DMS153 treated with DMSO at 0.1 percent for 48 hours (cell line): ENCODE results near the gene TMUB1.

Source experiments
- DNase-seq: peaks from one replicate; lab custom pipeline; 2025; ENCODE audit not compliant: unreplicated experiment; lab: John Stamatoyannopoulos, UW

Gene TMUB1

DNA sequence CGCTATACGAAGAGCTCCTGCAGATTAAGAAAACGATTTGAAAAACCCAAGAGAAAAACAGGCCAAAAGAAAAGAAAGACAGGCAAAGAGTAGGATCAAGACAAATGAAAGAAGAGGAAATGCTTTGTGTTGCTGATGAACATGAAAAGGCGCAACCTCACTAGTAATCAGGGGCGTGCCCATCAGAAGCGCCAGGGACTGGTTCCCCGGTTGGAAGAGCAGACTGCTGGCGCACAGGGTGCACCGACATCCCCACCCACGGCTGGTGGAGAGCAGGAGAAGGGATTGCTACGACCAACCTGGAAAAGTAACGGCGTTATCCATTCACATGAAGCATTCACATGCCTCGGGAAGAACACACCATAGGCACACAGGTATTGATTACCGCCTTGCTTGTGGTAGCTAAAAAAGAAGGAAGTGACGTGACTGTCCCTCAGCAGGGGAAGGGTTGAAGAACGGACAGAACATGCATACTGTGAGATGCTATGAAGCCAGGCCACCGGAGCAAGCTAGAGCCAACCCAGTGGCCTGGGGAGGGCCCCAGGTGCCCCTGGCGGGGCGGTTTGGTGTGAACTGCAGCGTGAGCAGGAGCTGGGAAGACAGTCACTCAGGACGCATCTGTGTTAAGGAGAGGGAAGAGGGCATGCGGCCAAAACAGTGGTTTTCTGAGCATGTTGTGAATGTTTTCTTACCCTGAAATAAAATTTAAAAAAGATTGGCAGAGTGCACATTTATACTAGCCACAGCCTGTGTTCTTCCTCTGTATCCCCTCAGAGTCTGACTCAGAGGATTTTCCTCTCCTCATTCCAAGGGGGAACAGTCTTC, 21.3 kb upstream of the TMUB1 start:
- DNase-seq: no peak

DNA sequence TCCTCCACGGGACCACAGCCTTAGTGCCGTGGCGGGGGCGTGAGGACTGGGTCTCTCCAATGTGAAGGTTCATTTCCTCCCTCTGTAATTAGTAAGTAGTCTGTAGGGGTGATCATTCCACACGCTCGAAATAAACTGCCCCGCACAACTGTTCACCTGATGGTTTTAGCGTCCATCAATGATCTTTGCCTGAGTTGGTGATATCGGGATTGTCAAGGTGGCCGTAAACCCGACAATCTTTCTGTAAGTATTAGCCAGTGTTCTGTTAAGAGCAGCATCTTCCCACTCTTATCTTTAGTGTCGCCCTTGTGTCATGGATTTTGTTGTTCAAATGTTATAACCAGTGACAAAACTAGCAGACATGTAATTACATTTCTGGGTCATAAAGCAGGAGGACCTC, 20.7 kb upstream of the TMUB1 start:
- no peak for DNase-seq

DNA sequence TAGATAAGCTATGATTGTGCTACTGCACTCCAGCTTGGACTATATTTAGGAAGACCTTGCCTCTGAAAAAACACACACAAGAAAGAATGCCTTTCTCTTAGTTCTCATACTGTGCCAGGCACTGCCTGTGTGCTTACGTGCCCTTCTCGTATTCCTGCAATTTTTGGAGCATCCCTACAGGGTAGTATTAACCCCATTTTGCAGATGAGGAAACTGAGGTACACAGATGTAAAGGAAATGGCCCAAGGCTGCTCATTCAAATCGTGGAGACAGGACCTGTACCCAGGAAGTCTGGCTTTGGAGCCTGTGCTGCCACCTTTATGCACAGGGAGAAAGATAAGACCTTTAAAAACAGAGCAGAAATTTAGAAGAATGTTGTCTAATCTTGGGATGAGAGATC, 19.7 kb upstream of the TMUB1 start:
- no peak for DNase-seq

DNA sequence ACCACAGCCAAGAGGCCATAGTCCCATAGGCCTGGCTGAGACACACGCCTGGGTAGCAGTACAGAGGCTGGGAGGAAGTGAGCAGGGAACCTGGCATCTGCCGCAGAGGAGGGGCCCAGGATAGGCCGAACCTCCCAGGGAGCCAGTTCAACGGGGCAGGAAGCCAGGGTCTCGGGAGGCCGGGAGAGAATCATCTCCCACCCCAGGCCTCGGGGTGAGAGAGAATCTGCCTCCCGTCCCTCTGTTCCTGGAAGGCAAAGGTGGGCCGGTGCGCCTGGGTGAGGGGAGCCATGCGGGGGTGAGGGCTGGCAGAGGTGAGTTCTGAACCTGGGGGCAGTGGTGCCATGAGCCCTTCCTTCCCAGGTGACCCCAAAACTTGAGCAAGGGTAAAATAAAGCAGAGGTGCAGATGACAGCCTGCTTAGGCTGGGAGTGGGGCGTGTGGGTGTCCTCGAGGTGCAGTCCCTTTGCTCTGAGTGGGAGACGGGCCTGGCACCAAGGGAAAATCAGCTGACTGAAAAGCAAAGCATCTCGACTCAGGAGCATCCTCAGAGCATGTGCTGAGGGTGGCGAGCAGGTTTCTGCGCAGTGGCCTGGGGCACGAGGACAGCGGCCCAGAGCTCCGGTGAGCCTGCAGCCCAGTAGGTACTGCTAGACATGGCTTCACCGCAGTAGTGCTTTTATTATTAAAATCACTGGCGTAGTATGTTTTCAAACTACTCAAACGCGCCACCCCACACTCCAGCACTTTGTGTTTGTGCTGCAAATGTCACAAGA, 18.5 kb upstream of the TMUB1 start:
- no peak for DNase-seq

DNA sequence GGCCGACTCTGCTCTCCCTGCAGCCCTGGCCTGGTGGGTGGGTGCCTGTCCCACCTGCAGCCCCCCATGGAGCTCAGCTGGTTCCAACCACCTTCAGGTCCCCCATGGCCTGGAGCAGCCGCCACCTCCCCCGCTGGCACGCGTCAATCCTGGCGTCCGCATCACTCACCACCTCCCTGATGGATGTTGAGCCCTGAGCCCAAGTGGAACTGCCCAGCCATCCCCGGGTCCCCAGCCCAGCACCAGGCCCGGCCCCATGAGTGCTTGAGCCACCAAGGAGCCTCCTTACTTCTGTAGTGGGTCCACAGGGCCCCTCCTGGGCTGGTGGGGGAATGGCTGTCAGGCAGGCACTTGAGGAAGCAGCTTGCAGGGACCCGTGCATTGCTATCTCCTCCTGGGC, 17.6 kb upstream of the TMUB1 start:
- DNase-seq: no peak

DNA sequence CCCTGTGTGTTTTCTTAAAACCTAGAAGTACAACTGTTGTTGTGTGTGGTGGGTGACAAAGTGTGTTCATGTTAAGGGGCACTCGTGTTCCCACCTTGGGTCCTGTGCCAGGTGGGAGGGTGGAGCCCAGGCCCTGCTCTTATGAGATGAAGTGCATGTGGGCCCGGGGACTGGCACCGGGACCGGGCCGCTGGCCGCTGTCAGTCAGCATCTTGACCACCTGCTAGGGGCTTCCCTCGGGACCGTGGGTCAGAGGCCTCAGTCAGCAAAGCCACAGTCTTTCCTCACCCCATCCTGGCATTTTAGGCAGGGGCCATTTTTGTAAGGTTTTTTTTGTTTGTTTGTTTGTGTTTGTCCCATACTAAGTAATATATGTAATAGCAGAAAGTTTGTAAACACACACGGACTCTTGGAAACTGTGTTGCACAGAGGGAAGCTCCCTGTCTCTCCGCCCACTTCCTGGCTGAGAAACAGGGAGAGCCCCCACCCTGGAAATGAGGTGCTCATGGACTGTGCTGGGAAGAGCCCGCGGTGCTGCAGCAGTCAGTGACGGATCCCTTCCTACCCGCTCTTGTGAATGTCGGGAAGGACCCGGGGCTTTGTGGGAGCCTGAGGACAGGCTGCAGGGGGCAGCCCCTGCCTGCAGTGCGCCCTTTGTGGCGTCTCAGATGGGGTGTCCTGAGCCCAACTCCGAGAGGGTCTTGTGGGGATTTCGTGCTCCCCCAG, 16.4 kb upstream of the TMUB1 start:
- DNase-seq: no peak

DNA sequence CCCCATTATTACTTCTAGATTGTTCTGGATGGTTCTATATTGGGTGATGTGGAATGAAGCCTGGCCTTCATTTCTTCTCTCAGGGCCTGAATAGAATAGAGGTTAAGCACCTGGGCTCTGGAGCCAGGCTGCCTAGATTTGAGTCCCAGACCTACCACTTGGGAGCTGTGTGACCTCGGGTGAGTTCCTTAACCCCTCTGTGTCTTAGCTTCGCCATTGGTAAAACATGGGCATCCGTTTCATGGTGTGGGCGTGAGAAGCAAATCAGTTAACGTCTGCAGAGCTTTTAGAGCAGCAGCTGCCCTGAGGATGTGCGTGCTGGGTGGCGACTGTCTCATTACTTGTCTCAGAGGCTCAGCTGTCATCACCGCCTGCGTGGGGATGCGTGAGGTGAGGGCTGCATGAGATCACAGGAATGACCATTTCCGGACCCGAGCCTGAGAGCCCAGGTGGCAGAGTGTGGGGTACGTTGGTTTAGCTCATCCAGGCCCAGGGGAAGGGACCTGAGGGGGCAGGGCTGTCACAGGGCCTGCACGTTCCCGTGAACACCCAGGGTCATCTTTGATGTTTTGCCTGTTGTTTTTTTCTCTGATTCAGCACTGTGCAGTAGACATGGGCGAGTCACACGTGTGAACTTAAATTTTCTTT, 12.7 kb upstream of the TMUB1 start:
- no peak for DNase-seq

DNA sequence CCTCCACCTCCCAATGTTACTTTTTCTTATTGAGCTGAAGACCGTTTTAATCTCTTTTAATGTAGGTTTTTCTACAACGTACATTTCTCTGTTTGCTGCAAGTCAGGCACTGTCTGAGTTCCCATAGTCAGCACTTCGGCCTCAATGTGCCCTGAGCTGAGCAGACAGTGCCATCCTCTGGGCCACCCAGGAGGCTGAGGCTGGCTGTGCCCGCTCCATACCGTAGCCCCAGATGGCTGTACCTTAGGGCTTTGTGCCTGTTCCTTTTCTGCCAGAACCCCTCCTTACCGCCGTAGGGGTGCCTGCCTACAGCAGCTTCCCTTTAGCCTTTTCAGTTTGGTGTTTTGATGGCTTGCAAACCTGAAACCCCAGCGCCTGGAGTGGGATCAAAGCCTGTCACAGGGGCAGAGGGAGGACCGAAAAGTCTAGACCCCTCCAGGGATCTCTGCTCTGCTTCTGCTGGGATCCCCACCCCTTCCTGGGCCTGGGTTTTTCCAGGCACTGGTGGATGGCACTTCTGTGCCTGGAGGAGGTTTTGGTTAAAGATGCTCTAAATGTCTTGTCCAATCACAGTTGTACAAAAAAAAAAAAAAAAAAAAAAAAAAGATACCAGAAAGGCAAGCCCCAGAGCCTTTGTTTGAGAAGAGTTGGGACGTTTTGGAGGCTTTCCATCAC, 12.0 kb upstream of the TMUB1 start:
- DNase-seq: no peak

DNA sequence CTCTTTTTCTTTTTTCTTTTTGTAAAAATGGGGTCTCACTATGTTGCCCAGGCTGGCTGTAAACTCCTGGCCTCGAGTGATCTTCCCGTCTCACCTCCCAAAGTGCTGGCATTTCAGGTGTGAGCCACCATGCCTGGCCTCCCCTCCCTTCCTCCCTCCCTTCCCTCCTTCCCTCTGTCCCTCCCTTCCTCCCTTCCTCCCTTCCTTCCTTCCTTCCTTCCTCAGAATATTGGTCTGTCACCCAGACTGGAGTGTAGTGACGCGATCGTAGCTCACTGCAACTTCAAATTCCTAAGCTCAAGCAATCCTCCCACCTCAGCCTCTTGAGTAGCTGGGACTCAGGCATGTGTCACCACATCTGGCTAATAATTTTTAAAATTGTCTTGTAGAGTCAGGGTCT, 11.4 kb upstream of the TMUB1 start:
- no peak for DNase-seq

DNA sequence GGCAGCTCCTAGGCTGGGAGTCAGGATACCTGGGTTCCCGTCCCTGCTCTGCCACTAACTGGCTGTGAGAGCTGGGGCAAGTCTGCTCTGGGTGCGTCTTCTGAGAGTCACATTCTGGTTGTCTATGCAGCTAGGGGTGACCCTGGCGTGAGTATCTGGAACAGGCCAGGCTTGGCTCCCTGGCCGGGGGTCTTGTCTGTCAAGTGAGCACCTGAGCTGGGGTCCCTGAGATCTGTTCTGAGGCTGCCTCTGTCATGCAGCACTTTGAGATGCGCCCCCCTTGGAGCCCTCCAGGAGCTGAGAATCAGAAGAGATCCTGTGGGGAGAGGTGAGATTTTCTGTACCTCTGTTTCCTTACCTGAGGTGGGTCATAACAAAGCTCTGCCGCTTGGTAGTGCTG, 10.5 kb upstream of the TMUB1 start:
- DNase-seq: no peak

DNA sequence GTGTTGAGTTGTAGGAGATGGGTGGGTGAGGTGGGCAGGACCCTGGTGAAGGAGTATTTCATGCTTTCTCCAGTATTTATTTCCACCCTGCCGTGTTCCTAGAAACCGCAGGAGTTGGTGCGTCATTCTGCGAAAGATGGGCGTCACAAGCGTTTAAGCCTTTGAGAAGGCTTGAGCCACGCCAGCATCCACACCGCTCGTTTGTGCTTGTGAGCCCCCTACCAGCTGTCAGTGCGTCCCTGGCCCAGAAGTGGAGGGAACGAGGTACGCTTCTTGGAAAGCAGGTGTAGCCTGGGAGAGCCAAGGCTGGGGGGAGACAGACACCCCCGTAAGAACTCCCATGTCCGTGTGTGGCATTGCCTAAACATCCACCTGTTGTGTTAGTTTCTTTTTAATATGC, 8.7 kb upstream of the TMUB1 start:
- no peak for DNase-seq

DNA sequence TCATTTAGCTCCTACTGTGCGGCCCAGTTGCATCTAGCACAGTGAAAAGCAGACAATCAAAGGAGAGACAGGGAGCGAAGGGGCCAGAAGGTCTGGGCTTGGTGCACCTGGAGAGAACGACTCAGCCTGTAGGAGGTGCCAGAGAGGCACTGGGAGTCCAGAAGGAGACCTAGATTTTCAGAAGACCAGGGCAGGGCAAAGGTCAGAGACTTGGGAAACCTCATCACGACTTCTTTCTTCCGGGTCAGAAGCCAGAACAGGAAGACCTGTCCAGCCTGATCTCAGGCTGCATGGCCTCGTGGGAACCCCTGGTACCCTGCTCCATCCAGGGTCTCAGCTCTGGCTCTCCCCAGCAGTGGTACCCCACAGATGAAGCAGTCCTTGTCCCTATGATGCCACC, 8.1 kb upstream of the TMUB1 start:
- DNase-seq: no peak

DNA sequence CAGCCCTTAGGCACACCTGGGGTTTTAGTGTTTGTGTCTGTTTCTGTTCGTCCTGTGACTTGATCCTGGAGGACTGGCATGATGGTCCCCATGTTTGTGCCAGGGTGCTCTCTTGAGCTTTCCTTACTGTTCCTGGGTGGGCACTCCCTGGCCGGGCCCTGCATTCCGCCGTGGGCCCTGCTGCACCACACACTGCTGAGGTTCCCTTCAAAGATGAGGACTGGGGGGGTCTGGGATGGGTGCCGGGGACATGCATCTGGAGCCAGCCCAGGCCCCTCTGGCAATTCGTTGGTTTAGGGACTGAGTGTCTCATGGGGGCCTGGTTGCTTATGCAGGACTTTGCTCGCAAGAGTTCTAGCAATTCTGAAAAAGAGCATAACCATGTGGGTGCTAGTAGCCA, 7.7 kb upstream of the TMUB1 start:
- DNase-seq: no peak

DNA sequence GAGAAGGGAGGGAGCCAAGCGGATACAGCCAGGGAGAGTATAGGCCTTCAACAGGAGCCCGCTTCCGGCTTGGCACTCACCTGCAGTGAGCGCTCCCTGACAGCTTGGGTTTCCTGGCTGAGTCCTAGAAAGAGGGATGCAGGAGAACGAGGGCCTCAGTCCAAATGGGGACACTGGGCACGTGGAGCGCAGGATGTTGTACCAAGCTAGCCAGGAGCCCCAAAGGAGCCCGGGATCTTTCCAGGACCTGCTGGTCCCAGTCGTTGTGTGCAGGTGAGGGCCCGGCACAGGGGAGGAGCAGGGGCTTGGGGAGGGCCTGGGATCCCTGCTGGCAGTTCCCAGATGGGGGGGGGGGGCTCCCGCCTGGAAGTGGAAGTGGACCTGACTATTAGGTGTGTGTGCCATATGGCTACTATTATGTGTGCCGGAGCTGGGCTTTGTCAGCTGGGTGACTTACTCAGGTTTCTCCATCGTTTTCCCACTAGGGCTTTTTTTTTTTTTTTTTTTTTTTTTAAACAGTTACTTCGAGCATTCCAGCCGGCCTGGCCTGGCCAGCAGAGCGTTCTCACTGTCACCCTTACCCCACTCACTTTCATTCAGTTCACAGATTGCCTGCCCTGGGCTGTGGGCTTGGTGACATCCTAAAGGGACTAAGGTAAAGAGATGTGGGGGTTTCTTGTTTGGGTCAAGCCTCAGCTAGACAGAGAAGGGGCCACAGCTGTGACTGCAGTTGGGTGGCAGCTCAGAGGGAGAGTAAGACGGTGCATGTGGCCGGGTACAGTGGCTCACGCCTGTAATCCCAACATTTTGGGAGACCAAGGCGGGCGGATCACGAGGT, 6.8 kb upstream of the TMUB1 start:
- no peak for DNase-seq

DNA sequence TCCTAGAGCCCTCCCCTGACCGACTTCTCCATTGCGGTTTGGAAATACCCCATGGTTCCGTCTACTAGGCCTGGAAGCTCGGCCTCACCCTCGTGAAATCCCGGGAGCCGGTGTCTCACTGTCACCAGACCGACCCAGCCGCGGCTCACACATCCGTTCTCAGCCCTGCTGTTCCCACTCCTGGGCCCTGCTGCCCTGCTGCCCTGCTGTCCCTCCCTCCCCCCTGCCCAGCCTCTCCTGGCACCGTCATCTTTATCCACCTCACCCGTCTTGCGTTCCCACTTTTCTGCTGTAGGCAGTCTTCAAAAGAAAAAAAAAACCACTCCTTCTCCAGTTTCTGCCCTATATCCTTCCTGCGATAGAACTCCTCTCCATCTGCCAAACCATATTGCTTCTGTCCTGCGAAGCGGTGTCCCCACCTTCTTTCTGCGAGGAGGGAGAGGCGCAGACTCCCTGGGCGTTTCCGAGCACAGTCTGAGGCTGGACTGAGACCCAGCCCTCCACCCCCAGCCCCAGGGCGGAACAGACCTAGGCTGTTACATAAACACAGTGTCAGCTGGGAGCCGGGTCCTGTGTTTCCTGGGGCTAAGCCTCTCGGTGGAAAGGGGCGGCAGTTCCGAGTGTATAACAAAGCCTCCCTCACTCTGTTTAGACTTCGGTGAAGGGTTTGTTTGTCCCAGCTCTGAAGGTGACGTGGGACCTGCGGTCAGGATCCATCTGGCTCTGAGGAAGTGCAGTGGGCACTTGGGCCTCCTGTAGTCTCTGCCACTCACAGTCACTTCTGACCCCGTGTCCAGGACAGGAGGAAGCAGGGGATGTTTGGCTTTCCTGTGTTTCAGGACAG, 5.8 kb upstream of the TMUB1 start:
- no peak for DNase-seq

DNA sequence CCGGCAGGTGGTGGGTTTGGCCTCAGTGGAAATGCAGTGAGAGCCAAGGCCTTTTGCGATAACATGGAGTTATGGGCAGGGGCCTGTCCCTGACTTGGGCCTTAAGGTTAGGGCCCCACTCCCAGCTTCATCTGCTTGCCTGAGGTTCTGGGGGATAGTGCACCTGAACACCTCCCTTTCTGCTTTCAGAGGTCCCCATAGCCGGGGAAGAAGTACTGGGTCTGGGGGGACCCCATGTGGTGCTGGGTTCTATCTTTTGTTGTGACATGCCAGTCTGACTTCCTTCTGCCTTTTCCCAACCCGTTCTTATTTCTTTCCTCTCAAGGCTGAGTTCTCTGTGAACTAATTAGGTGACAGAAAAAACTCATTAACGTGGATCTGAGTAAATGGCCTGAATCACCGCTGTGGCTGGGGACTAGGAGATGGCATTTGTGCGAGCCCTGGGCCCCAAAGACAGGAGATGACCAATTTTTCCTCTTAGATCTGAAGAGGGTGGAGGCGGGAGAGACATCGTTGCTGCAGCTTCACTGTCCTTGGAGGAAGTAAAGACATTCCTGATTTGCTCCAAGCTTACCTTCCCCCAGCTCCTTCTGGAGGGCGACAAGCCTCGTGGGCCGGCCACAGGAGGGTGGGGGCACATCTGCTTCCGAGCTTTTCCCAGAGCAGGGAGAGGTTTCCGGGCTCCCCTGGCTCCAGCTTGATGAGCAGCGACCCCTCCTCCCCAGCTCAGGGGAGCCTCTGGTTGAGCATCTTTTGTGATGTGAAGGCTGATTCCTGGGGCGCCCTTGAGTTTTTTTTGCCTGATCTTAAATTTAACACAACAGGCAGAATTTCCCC, 4.9 kb upstream of the TMUB1 start:
- DNase-seq: no peak

DNA sequence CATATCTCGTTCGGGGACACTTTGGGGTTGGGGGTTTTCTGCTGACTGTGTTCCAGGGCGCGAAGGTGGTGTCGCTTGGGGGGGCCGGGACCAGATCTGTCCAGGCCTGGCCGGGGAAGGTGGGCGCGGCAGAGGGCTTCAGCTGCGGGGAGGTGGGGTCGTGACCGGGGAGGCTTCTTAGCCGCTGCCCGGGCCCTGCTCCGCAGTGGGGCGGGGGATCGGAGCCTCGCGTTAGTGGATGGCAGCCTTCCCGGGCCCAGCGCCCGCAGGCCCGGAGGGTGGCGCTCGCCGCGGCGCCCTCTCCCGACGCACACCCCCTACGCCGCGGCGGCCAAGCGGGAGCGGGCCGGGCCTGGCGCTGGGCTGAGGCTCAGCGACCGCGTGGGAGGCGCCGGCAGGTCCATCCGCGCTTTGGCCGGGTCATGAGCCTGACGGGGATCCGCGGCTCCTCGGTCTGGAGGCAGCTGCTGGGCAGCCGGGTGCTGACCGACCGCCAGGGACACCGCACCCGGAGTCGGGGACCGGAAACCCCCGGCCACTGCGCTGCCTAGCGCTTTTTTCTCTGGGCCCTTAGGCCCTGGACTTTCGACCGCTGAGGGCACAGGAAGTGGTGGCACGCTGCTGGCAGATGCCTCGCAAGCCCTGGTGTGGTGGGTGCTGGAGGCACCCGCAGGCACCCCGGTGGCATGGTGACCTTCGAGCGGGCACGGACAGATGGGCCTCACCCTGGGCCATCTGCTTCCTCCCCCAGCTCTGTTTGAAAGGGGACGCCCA, 4.1 kb upstream of the TMUB1 start:
- no peak for DNase-seq
